Activated T-cell treated with anti-CD3 and anti-CD28 coated beads for 48 hours (primary cell): ENCODE data around the gene KRTAP10-9.
"Not testable (repeated sequence)": the region's sequence is repeated elsewhere in the genome, so short reads cannot be mapped to it uniquely, and the experiment has no call there.

Source experiments
- DNase-seq: peaks from one replicate; pipeline ENCODE4 v3.0.0-alpha.2; 2020; ENCODE audit warnings: low read depth

Gene KRTAP10-9

GRCh38 chr21:44626673-44627143 lies at the start of gene KRTAP10-9:
TSS of gene KRTAP10-9 (plus strand) at chr21:44627093. CDS start at chr21:44627172, 79 bp downstream.
- DNase-seq, result no peak

GRCh38 chr21:44578371-44579055 lies 48.4 kb upstream of the KRTAP10-9 start:
- no peak for DNase-seq

GRCh38 chr21:44579056-44579832 lies 47.6 kb upstream of the KRTAP10-9 start:
- DNase-seq, result no peak

GRCh38 chr21:44579833-44580144 lies 47.1 kb upstream of the KRTAP10-9 start:
- DNase-seq, result no peak

- DNase-seq, result not testable (repeated sequence)
Observed at GRCh38 chr21:44580231-44580821, 46.6 kb upstream of the KRTAP10-9 start, which contains the start of gene KRTAP10-5. TSS of gene KRTAP10-5 (minus strand) at chr21:44580604. CDS start at chr21:44580578, 26 bp downstream.

GRCh38 chr21:44581158-44581557 lies 45.7 kb upstream of the KRTAP10-9 start:
- DNase-seq, result no peak

GRCh38 chr21:44582055-44582454 lies 44.8 kb upstream of the KRTAP10-9 start:
- DNase-seq, result no peak

- DNase-seq, result no peak
Observed at GRCh38 chr21:44583089-44583799, 43.6 kb upstream of the KRTAP10-9 start.

GRCh38 chr21:44583800-44584147 lies 43.1 kb upstream of the KRTAP10-9 start:
- peak; percentile 9 for DNase-seq

- no peak for DNase-seq
Observed at GRCh38 chr21:44585892-44586291, 41.0 kb upstream of the KRTAP10-9 start.

- DNase-seq, result no peak
Observed at GRCh38 chr21:44589094-44589493, 37.8 kb upstream of the KRTAP10-9 start.

- DNase-seq, result no peak
Observed at GRCh38 chr21:44589586-44590305, 37.1 kb upstream of the KRTAP10-9 start.

- DNase-seq, result no peak
Observed at GRCh38 chr21:44590311-44590721, 36.6 kb upstream of the KRTAP10-9 start.

- DNase-seq, result not testable (repeated sequence)
Observed at GRCh38 chr21:44590897-44591800, 35.7 kb upstream of the KRTAP10-9 start.

GRCh38 chr21:44591801-44592130 lies 35.1 kb upstream of the KRTAP10-9 start:
- not testable (repeated sequence) for DNase-seq

GRCh38 chr21:44592446-44593311 lies 34.2 kb upstream of the KRTAP10-9 start, which contains the start of gene KRTAP10-6:
TSS of gene KRTAP10-6 (minus strand) at chr21:44592505. CDS start at chr21:44592484, 21 bp downstream.
- DNase-seq, result no peak

GRCh38 chr21:44593598-44594405 lies 33.1 kb upstream of the KRTAP10-9 start:
- DNase-seq, result no peak

GRCh38 chr21:44594406-44594916 lies 32.4 kb upstream of the KRTAP10-9 start:
- no peak for DNase-seq
